OCI-LY7 (cell line): Measurements from ENCODE around the gene FHOD3. TPM values are rescaled to one million over a fixed set of nuclear protein-coding genes. Genes with fewer than 3 reads are reported as not detected.

Source experiments
- BruUV-seq: library from RNA; stranded (reverse); fragments of 400-500 nt; replicated peaks from 2 replicates; lab custom pipeline; 2021; lab: Mats Ljungman, UMichigan
- CTCF ChIA-PET: fragments of 300-600 bp; sonication (Branson Sonifier 250); formaldehyde crosslinking; loops from one replicate; lab custom pipeline; 2022; ENCODE audit warnings: antibody characterized with exemption; ENCODE audit not compliant: unreplicated experiment; lab: Charles Lee
- POLR2A ChIA-PET: fragments of 300-600 bp; sonication (Branson Sonifier 250); formaldehyde crosslinking; loops from one replicate; lab custom pipeline; 2022; ENCODE audit warnings: antibody characterized with exemption; lab: Charles Lee
- DNase-seq: peaks from one replicate; pipeline ENCODE4 v3.0.0-alpha.2; 2015; ENCODE audit warnings: low spot score
- H2AFZ ChIP-seq: fragments of 200-600 bp; sonication (generic), shearing (Covaris generic); 2 replicates; pipeline ENCODE4 v1.6.1; 2014; ENCODE audit warnings: mild to moderate bottlenecking, antibody characterized with exemption, low read length, moderate library complexity
- H3K27ac ChIP-seq: fragments of 200-600 bp; sonication (generic); 2 replicates; pipeline ENCODE4 v1.5.1; 2014; ENCODE audit warnings: mixed run types, low read depth, mild to moderate bottlenecking, moderate library complexity, low read length, inconsistent platforms; ENCODE audit not compliant: poor library complexity, severe bottlenecking
- H3K36me3 ChIP-seq: fragments of 200-600 bp; sonication (generic); 2 replicates; pipeline ENCODE4 v1.6.1; 2014; ENCODE audit warnings: mild to moderate bottlenecking, antibody characterized with exemption, low read length, moderate library complexity, mixed read lengths; ENCODE audit not compliant: insufficient read depth
- H3K4me1 ChIP-seq: fragments of 200-600 bp; sonication (generic); 2 replicates; pipeline ENCODE4 v1.5.1; 2014; ENCODE audit warnings: mild to moderate bottlenecking, low read length; ENCODE audit not compliant: insufficient read depth, poor library complexity, severe bottlenecking
- H3K4me2 ChIP-seq: fragments of 200-600 bp; sonication (generic); 2 replicates; pipeline ENCODE4 v1.6.1; 2014; ENCODE audit warnings: mild to moderate bottlenecking, low read length
- H3K4me3 ChIP-seq: fragments of 200-600 bp; sonication (generic); 2 replicates; pipeline ENCODE4 v1.5.1; 2014; ENCODE audit warnings: mild to moderate bottlenecking, low read depth, low read length; ENCODE audit not compliant: poor library complexity, severe bottlenecking
- H3K79me2 ChIP-seq: fragments of 200-600 bp; sonication (generic); 2 replicates; pipeline ENCODE4 v1.6.1; 2016; ENCODE audit warnings: low read depth, mild to moderate bottlenecking, low read length, moderate library complexity, mixed read lengths; ENCODE audit not compliant: insufficient read depth
- H3K9me2 ChIP-seq: fragments of 200-600 bp; sonication (generic); 2 replicates; pipeline ENCODE4 v1.6.1; 2016; ENCODE audit warnings: mild to moderate bottlenecking, low read length, mixed read lengths; ENCODE audit not compliant: insufficient read depth
- H3K9me3 ChIP-seq: fragments of 200-600 bp; sonication (generic); 2 replicates; pipeline ENCODE4 v1.6.1; 2014; ENCODE audit warnings: mild to moderate bottlenecking, mixed run types, low read length, mixed read lengths
- H4K20me1 ChIP-seq: fragments of 200-600 bp; sonication (generic); 2 replicates; pipeline ENCODE4 v1.6.1; 2014; ENCODE audit warnings: mild to moderate bottlenecking, antibody characterized with exemption, low read length, moderate library complexity, mixed read lengths; ENCODE audit not compliant: insufficient read depth
- CTCF ChIP-seq: fragments of 200-600 bp; sonication (generic); conservative IDR thresholded peaks from 2 replicates; pipeline ENCODE4 v1.5.1; 2014; ENCODE audit warnings: mild to moderate bottlenecking, antibody characterized with exemption, low read length, moderate library complexity, mixed read lengths
- EZH2phosphoT487 ChIP-seq: fragments of 200-600 bp; sonication (generic); IDR thresholded peaks from 2 replicates; pipeline ENCODE4 v1.6.1; 2018; ENCODE audit warnings: low read depth, borderline replicate concordance, mild to moderate bottlenecking, mixed run types, antibody characterized with exemption, low read length, moderate library complexity, mixed read lengths
- intact Hi-C: fragments of 100-400 bp; cut with micrococcal nuclease; formaldehyde crosslinking; loops from one replicate; pipeline ENCODE4 v1.10.0; 2022; ENCODE audit not compliant: unreplicated experiment
- total RNA-seq, 2 experiments: library from RNA; depleted of rRNA in 1 of 2; stranded (reverse); fragments of >200 nt in 1 of 2; shearing (Covaris generic) in 1 of 2; gene quantifications; 2 replicates each; pipeline ENCODE4 v1.2.3, GENCODE V29; 2014 to 2022

FHOD3 gene
- total RNA-seq, 2 experiments from 2014 or later: 0.06 to 2.4 TPM

- Histone ChIP-seq H2AFZ (no peak overlapping the region), H3K4me2 (no peak overlapping the region), H3K4me3 (no peak overlapping the region), H3K79me2 (no peaks in the 10 kb centered on the region), H3K27ac (no peak overlapping the region), H3K9me2 (no peaks in the 10 kb centered on the region), H4K20me1 (no peaks in the 10 kb centered on the region), H3K4me1 (peaks cover 8% of the 10 kb centered on the region), H3K36me3 (no peaks in the 10 kb centered on the region), H3K9me3 (no peaks in the 10 kb centered on the region)
- intact Hi-C loops: no loop called here
- POLR2A ChIA-PET: no interaction called here
- TF ChIP-seq EZH2phosphoT487: no peak
- no peak for TF ChIP-seq CTCF
- CTCF ChIA-PET: no interaction called here
- no TSS peak for BruUV-seq
- DNase-seq: no peak
These were observed 469.3 kb downstream of the FHOD3 start for GRCh38 chr18:36766836-36767235.

GRCh38 chr18:36769172-36769571 is 471.7 kb downstream of the FHOD3 start:
- CTCF ChIA-PET: no interaction called here
- no peak overlapping the region for H3K4me2 ChIP-seq
- DNase-seq: no peak
- intact Hi-C loops: no loop called here
- no peak overlapping the region for H3K4me3 ChIP-seq
- H4K20me1 ChIP-seq: no peaks in the 10 kb centered on the region
- H3K9me2 ChIP-seq: no peaks in the 10 kb centered on the region
- H3K27ac ChIP-seq: no peak overlapping the region
- no peaks in the 10 kb centered on the region for H3K9me3 ChIP-seq
- H3K36me3 ChIP-seq: no peaks in the 10 kb centered on the region
- peaks cover 8% of the 10 kb centered on the region for H3K4me1 ChIP-seq
- POLR2A ChIA-PET: no interaction called here
- H2AFZ ChIP-seq: no peak overlapping the region
- H3K79me2 ChIP-seq: no peaks in the 10 kb centered on the region
- BruUV-seq: no TSS peak
- no peak for TF ChIP-seq CTCF
- TF ChIP-seq EZH2phosphoT487: no peak

- ChIA-PET POLR2A (no interaction called here), CTCF (no interaction called here)
These were observed 472.2 kb downstream of the FHOD3 start for GRCh38 chr18:36769611-36770314.

More at GRCh38 chr18:36769611-36770314, 472.2 kb downstream of the FHOD3 start:
- Histone ChIP-seq H3K4me3 (no peak overlapping the region), H2AFZ (no peak overlapping the region), H3K9me3 (no peaks in the 10 kb centered on the region), H3K9me2 (no peaks in the 10 kb centered on the region), H3K79me2 (no peaks in the 10 kb centered on the region), H3K27ac (no peak overlapping the region), H3K36me3 (no peaks in the 10 kb centered on the region), H4K20me1 (no peaks in the 10 kb centered on the region), H3K4me1 (peaks cover 8% of the 10 kb centered on the region), H3K4me2 (no peak overlapping the region)
- no TSS peak for BruUV-seq
- intact Hi-C loops: loop anchor here (5.0 kb wide), 1 partner anchor 38 kb away; no protein-coding TSS in a partner anchor
- TF ChIP-seq EZH2phosphoT487 (no peak), CTCF (peak; percentile 51)
- DNase-seq: no peak
